ENCODE measurements around the gene AP1B1.
"Not testable (repeated sequence)": the region's sequence is repeated elsewhere in the genome, so short reads cannot be mapped to it uniquely, and the experiment has no call there.

Gene AP1B1

DNA sequence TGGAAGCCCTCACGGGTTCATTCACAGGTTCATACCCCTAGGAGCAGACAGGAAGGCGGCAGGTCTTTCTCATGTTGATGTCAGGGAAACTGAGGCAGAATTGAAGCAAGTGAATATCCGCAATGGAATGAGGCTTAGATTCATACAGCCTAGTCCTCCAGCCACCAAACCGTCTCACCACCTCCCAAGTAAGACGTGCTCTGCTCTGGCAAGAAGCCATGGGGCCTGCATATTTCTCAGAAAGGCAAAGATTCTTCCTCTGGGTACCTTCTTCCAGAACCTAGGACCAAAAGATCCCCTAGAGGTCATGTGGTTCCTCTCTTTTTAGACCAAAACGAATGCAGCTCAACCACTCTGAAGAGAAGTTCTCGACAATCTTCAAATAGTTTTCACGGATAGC is 1.7 kb downstream of the AP1B1 start:
- FAIRE-seq: no peak

GRCh38 chr22:29385748-29386147 is 2.6 kb downstream of the AP1B1 start:
- no peak for FAIRE-seq

DNA sequence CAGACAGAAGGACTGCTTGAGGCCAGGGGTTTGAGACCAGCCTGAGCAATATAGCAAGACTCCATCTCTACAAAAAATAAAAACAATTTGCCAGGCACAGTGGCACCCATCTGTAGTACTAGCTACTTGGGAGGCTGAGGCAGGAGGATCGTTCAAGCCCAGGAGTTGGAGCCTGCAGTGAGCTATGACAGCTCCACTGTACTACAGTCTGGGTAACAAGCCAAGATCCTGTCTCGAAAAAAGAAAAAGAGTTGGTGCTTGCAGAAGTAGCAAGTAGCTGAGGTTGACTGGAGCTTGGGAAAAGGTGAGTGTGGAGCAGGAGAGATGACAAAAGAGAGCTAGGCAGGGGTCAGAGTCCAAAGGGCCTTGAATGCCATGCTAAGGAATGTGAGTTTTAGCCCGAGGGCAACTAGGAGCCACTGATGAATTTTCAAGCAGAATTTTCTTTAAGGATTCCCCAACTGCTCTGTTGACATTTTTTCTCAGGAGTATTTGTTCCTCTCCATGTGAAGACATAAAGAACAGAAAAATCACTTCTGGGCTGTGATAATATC is 3.1 kb downstream of the AP1B1 start:
- FAIRE-seq: no peak

GRCh38 chr22:29383740-29384139 is 4.6 kb downstream of the AP1B1 start:
- no peak for FAIRE-seq

GRCh38 chr22:29382580-29383302 is 5.6 kb downstream of the AP1B1 start:
- FAIRE-seq: no peak

- no peak for FAIRE-seq
Measured at GRCh38 chr22:29380856-29381255, 7.5 kb downstream of the AP1B1 start.

DNA sequence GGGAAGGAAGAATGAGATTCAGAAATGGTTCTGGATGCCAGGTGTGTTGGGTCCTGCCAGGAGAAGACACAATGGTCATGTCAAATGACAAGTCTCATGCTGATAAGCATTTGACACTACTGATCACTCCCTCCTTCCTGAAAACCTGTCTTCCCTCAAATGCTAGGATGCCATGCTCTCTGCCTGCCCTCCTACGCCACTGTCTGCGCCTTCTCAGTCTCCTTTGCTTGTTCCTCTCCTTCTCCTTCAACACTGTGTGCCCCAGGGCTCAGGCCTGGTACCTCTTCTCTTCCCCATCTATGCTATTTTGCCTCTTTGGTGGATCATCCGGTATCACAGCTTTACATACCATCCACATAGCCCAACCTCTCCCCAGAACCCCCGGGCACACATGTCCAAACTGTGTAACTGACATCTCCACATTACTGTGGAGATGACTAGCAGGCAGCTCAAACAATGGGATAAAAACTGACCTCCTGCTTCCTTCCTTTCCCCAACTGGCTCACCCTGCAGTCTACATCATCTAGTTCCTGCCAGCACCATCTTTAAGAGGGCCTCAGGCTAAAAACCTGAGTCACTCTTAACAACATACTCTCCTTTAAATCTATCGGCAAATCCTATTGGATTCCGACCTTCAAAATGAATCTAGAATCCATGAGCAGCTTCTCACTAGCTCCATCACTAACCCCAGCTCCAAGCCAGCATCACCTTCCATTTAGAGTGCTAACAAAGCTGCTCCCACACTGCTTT is 8.2 kb downstream of the AP1B1 start:
- FAIRE-seq: no peak

- FAIRE-seq: no peak
Measured at GRCh38 chr22:29379258-29379657, 9.1 kb downstream of the AP1B1 start.

- no peak for FAIRE-seq
Measured at GRCh38 chr22:29377979-29378378, 10.4 kb downstream of the AP1B1 start.

- not testable (repeated sequence) for FAIRE-seq
Measured at GRCh38 chr22:29376705-29377104, 11.7 kb downstream of the AP1B1 start.

GRCh38 chr22:29375398-29376076 is 12.8 kb downstream of the AP1B1 start:
- no peak for FAIRE-seq

- not testable (repeated sequence) for FAIRE-seq
Measured at GRCh38 chr22:29374806-29375205, 13.6 kb downstream of the AP1B1 start.

GRCh38 chr22:29374401-29374800 is 14.0 kb downstream of the AP1B1 start:
- FAIRE-seq: no peak

GRCh38 chr22:29370537-29370936 is 17.8 kb downstream of the AP1B1 start:
- FAIRE-seq: no peak

DNA sequence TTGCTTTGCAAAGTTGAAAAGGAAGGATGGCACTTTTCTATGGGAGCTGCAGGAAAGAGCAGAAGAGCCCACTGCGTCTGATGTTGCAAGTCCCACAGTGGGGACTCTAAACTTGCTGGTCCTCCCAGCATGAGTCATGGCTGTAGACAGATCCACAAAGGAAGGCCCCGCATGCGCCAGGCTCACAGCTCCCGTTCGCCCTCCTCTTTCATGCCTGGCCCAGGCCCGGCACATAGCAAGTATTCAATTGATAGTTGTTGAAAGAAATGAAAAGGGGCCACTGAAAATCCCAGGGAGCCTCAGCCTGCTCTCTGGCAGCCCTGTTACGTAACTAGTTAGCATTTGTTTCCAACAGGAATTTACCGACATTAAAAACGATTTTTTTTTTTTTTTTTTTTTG is 18.9 kb downstream of the AP1B1 start:
- no peak for FAIRE-seq

DNA sequence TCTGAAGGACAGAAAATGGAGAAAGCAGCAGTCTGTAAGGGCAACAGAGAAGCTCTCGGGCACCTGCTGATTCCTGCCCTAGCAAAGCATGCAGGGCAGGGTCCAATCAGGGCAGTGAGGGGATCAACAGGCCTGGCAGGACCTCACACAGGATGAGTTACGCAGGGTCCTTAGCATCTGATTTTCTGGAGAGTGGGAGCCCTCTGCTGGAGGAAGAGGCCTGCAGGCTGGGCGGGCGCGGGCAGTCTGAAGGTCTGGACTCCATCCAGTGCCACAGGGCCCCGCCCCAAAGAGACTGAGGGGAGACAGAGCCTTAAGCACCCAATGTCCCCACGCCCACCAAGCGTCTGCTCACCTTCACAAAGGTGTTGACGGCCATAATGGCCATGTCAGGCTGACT is 28.9 kb downstream of the AP1B1 start:
- no peak for FAIRE-seq

DNA sequence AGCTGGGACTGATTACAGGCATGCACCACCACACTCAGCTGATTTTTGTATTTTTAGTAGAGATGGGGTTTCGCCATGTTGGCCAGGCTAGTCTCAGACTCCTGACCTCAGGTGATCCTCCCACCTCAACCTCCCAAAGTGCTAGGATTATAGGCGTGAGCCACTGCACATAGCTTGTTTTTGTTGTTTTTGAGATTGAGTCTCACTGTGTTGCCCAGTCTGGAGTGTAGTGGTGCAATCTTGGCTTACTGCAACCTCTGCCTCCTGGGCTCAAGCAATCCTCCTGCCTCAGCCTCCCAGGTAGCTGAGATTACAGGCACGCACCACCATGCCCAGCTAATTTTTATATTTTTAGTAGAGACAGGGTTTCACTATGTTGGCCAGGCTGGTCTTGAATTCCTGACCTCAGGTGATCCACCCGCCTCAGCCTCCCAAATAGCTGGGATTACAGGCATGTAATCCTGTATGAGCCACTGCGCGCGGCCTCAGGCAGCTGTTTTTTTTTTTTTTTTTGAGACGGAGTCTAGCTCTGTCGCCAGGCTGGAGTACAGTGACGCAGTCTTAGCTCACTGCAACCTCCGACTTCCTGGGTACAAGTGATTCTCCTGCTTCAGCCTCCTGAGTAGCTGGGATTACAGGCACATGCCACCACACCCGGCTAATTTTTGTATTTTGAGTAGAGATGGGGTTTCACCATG is 31.0 kb downstream of the AP1B1 start:
- not testable (repeated sequence) for FAIRE-seq

DNA sequence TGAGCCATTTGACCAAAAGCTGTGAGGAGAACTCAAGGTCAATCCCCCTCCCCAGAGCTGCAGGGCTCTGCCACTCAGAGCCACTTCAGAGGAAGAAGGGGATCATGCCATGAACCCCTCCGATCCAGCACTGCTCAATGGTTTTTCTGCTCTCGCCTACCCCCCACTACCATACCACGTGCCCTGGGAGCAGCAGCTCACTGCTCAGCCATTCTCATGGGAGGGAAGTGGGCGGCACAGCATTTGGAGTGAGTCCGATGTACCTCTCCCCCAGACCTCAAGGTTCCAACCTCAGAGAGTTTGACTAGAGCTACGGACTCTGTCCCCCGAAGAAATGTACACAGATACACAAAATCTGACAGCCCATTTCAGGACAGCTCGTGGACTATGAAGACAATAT is 34.5 kb downstream of the AP1B1 start:
- FAIRE-seq: no peak

DNA sequence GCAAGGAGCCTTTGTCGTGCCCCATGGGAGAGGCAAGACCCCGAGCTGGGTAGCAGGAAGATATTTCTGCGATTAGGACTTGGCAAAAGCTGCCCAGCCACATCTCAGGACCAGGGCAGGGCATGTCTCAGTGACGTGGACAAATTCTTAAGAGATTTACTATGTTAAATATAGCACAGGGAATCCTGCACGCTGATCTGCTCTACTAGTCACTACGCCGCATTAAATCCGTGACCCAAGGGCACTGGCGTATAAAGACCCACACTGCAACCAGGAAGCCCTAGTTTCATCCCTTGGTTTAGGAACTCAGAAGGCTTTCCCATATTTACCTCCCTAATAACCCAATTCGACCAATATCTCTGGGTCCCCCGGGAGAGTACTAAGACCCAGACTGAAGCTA is 35.1 kb downstream of the AP1B1 start:
- FAIRE-seq: no peak

DNA sequence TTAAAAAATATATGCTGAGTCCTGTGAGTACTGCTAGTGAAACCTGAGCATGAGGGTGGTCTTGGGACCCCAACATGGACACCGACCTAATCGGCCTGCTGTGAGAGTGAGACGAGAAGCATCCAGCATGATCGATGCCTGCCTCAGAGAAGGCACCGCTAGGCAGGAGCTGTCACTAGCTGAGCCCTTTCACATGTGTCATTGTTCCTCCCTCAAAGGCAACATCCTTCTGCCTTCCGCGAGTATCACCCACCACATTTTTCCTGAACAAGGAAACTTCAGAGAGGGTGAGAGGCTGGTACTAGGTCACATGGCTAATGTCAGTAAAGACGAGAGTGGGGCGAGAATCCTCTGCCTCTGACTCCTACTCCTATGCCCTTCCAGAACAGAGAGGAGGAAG is 35.6 kb downstream of the AP1B1 start:
- FAIRE-seq: no peak

- no peak for FAIRE-seq
Measured at GRCh38 chr22:29351891-29352290, 36.5 kb downstream of the AP1B1 start.

DNA sequence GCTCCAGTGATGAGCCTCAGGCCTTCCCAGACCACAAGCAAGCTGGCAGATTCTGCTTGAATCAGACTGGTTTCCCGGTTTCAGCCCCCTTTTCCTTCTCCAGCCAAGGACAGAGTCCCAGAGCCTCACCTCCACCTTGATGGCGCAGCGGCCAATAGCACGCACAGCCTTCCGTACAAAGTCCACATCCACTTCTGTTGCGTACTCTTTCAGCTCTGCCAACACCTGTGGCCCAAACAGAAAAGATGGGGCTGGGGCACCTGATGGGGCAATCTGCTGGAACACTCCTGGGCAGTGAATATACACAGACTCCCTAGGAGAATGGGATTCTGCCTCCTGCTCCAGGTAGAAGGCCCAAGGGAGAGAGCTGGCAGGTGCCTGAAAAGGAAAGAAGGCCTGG is 37.3 kb downstream of the AP1B1 start:
- no peak for FAIRE-seq

DNA sequence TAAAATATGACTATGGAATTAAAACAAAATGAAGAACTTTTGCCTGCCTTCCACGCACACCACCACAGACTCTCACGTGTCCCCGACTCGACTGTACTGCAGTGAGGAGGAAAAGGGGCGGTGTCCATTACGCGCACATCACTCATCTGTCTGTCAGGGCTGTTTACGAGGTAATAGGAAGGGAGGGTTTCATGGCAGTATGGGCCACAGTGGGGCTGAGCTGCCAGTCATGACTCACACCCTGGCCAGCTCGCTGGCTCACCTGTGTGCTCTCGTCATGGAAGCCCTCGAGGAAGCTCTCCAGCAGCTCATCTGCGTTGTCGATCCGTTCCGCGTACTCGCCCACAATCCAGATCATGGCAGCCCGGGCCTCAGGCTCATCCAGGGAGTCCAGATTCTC is 39.4 kb downstream of the AP1B1 start:
- FAIRE-seq: no peak

All from A204.1 (cell line).